Keratinocyte (primary cell): ENCODE measurements around the gene MORC4.

ENCODE experiments used
- CTCF ChIP-seq, 3 experiments: IDR thresholded peaks in 1 of 3; conservative IDR thresholded peaks in 1 of 3; optimal IDR thresholded peaks in 1 of 3; 2 replicates in 2 of 3; 3 replicates in 1 of 3; pipeline versions ENCODE3 to v1.5.1; 2011; ENCODE audit warnings: low read length in 3 of 3, mild to moderate bottlenecking in 3 of 3, moderate library complexity in 2 of 3, control low read depth in 1 of 3, inconsistent platforms in 1 of 3; ENCODE audit not compliant: insufficient read depth in 2 of 3; ENCODE audit errors: extremely low read depth in 1 of 3
- EZH2 ChIP-seq: IDR thresholded peaks from one replicate; pipeline ENCODE4 v1.6.1; 2012; ENCODE audit warnings: inconsistent platforms, mild to moderate bottlenecking, low read length, moderate library complexity

DNA sequence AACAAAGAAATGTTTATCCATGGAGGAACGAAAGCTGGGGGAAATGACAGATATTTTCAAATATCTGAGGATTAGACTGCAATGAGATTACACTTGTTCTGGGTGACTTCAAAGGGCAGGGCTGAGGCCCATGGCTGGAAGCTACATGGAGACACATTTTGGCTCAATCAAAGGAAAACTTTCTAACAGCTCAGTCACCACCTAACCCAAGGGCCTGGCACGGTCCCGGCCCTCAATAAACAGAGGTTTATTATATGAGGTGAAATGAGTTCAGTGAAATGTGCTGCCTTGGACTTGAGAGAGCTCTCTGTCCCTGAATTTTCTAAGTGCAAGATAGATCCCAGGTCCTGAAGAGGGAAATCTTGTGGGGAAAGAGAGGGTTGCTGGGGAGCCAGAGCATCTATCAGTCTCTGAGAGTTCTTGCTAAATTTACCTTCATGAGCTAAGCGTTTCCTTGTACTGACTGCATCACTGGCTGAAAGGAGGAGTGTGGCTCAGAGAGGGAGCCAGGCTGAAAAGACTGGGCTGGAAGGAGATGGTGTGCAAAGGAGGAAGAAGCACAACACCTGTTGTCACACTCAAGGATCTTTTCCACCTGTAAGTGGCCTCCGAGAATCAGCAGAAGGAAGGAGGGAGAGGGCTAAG is 94.8 kb downstream of the MORC4 start:
- TF ChIP-seq CTCF (optimal IDR thresholded peaks at IDR 0.05 in 1 of 3, IDR thresholded peaks at IDR 0.05 in 1 of 3, conservative IDR thresholded peaks at IDR 0.05 in 1 of 3; ENCODE audit: extremely low read depth in 1 of 3, insufficient read depth in 2 of 3, low read length in 3 of 3), result no peak
- no peak for TF ChIP-seq EZH2
